Loucy (cell line): ENCODE results near the gene AIMP1.

Experiments used
- CTCF ChIP-seq: fragments of 200-600 bp; sonication (generic); conservative IDR thresholded peaks from 2 replicates; pipeline ENCODE4 v1.5.1; 2014; ENCODE audit warnings: mild to moderate bottlenecking, antibody characterized with exemption, low read length
- EZH2phosphoT487 ChIP-seq: fragments of 200-600 bp; IDR thresholded peaks from 2 replicates; pipeline ENCODE4 v1.6.1; 2018; ENCODE audit warnings: antibody characterized with exemption, mild to moderate bottlenecking, moderate library complexity, borderline replicate concordance

GRCh38 chr4:106369456-106370060, 53.2 kb downstream of the AIMP1 start:
- TF ChIP-seq CTCF (peak; percentile 88), EZH2phosphoT487 (no peak)
